Natural killer cell treated with Interleukin-12 subunit alpha and Interleukin-12 subunit beta and Interleukin-15 and Interleukin-18, amount 100 ng/mL, for 72 hours (primary cell): ENCODE results near the gene MAP3K19. TPM values are rescaled to one million over a fixed set of nuclear protein-coding genes. Genes with fewer than 3 reads are reported as not detected.
A peak's percentile ranks its signal among the peaks of the same experiment; 100 is the strongest.
"Not testable (repeated sequence)": the region's sequence is repeated elsewhere in the genome, so short reads cannot be mapped to it uniquely, and the experiment has no call there.

Experiments used
- ATAC-seq, 2 donors: fragments of 150-1000 bp; cut with Tn5 transposase in 1 of 2; sonication (Bioruptor Pico), chemical (Tn5 transposase) in 1 of 2; 2 replicates each; pipeline ENCODE4 v1.10.0; 2021
- DNase-seq: peaks from one replicate; pipeline ENCODE4 v3.0.0; 2022; ENCODE audit warnings: low spot score
- H3K27ac Mint-ChIP-seq, 2 donors: 1 replicate in 1 of 2; 2 replicates in 1 of 2; pipeline ENCODE4 v1.8.0; 2022; ENCODE audit warnings: mixed read lengths in 2 of 2, mild to moderate bottlenecking in 1 of 2, moderate library complexity in 1 of 2
- H3K27me3 Mint-ChIP-seq, 2 donors: 1 replicate in 1 of 2; 2 replicates in 1 of 2; pipeline ENCODE4 v1.8.0; 2022; ENCODE audit warnings: mixed read lengths in 2 of 2
- H3K36me3 Mint-ChIP-seq: one replicate; pipeline ENCODE4 v1.8.0; 2022; ENCODE audit warnings: mixed read lengths
- H3K4me1 Mint-ChIP-seq, 2 donors: 1 replicate in 1 of 2; 2 replicates in 1 of 2; pipeline ENCODE4 v1.8.0; 2022; ENCODE audit warnings: low read depth in 2 of 2, mixed read lengths in 2 of 2, mild to moderate bottlenecking in 1 of 2
- H3K4me3 Mint-ChIP-seq: one replicate; pipeline ENCODE4 v1.8.0; 2022; ENCODE audit warnings: mixed read lengths
- H3K9me3 Mint-ChIP-seq: 2 replicates; pipeline ENCODE4 v1.8.0; 2022; ENCODE audit warnings: mixed read lengths
- total RNA-seq, 2 donors: library from RNA; stranded (reverse); gene quantifications; one replicate each; pipeline ENCODE4 v1.2.3, GENCODE V29; 2022

MAP3K19 gene
- total RNA-seq, 2 donors from 2014 or later: not detected

DNA sequence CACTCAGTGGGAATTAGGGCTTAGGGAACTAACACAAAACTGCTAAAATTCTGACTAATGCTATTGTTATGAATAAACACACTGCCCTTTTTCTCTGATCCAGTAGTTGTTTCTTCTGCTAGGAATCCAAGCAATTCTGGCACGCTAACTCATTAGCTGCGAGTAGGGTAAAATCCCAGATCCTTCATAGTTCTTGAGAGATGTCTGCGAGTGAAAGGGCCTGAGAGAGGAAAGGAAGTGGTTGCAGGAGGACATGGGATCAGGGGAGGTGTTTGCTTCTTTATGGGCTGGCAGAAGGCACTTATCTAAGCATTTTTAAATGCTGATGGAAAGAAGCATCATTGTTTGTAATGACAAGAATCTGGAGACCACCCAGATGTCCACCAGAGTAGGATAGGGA lies 9.4 kb downstream of the MAP3K19 start:
- Mint-ChIP-seq H3K27me3 (peaks cover 34 to 51% of the 10 kb centered on the region in 2 donors), H3K36me3 (no peaks in the 10 kb centered on the region), H3K27ac (no peak overlapping the region), H3K4me1 (no peaks in the 10 kb centered on the region), H3K9me3 (no peaks in the 10 kb centered on the region), H3K4me3 (no peak overlapping the region)
- ATAC-seq (no peak), DNase-seq (no peak)

DNA sequence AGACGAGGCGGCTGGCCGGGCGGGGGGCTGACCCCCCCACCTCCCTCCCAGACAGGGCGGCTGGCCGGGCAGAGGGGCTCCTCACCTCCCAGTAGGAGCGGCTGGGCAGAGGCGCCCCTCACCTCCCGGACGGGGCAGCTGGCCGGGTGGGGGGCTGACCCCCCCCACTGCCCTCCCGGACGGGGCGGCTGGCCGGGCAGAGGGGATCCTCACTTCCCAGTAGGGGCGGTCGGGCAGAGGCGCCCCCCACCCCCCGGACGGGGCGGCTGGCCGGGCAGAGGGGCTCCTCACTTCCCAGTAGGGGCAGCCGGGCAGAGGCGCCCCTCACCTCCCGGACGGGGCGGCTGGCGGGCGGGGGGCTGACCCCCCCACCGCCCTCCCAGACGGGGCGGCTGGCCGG lies 14.0 kb downstream of the MAP3K19 start:
- H3K9me3 Mint-ChIP-seq, H3K36me3 Mint-ChIP-seq, H3K4me3 Mint-ChIP-seq, ATAC-seq, DNase-seq, H3K27ac Mint-ChIP-seq, H3K4me1 Mint-ChIP-seq: not testable (repeated sequence)
- peaks cover 30 to 36% of the 10 kb centered on the region in 2 donors for H3K27me3 Mint-ChIP-seq

DNA sequence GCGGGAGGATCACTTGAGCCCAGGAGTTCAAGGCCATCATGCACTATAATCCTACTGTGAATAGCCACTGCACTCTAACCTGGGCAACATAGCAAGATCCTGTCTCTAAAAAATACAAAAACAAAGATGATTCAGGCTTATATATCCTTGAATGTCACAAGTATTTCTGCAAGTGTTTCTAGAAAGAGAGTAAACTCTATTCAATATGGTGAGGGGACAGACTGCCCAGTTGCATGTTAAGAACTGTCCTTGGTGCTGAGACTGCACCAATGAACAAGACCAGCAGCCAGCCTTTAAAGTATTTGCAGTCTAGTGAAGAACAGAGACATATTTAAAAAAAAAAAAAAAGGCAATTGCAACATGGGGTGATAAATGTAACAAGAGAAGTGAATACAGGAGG lies 16.4 kb downstream of the MAP3K19 start:
- no peak overlapping the region for H3K4me3 Mint-ChIP-seq
- DNase-seq (no peak), ATAC-seq (no peak)
- H3K9me3 Mint-ChIP-seq: peaks cover 8% of the 10 kb centered on the region
- H3K36me3 Mint-ChIP-seq: peaks cover 5% of the 10 kb centered on the region
- H3K27ac Mint-ChIP-seq: no peak overlapping the region
- peaks cover 25 to 38% of the 10 kb centered on the region in 2 donors for H3K27me3 Mint-ChIP-seq
- no peaks in the 10 kb centered on the region for H3K4me1 Mint-ChIP-seq

DNA sequence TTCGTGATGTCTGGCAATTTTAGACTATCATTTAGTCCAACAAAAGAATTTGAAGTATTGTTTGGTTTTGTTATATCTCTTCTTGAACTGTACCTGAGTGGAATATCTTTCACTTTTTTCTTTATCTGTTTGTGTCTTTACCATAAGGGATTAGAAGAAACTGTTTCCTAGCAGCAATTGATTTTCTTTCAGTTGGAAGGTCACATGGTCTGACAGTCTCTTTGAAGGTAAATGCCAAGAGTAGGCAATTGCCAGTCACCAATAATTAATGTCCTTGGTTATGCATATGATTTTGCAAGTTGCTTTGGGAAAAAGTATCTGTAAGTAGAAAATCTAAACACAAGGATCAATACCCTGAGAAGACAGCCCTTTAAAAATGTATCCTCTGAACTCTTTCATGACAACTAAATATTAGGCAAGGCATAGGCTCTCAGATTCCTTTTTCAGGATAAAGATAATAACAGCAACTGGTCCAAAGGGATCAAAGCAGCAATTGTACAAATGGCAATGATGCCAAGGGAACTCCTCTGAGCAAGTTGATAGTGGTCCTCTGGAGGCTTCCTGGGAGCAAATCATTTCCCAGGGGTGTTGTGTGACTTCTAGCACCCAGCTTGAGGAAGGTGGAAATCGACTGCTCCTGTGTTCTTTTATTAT lies 17.6 kb downstream of the MAP3K19 start:
- H3K27ac Mint-ChIP-seq: no peak overlapping the region
- DNase-seq (no peak), ATAC-seq (no peak)
- peaks cover 8% of the 10 kb centered on the region for H3K9me3 Mint-ChIP-seq
- H3K4me1 Mint-ChIP-seq: no peaks in the 10 kb centered on the region
- H3K36me3 Mint-ChIP-seq: peaks cover 5% of the 10 kb centered on the region
- H3K27me3 Mint-ChIP-seq: peaks cover 23 to 38% of the 10 kb centered on the region in 2 donors
- H3K4me3 Mint-ChIP-seq: no peak overlapping the region

DNA sequence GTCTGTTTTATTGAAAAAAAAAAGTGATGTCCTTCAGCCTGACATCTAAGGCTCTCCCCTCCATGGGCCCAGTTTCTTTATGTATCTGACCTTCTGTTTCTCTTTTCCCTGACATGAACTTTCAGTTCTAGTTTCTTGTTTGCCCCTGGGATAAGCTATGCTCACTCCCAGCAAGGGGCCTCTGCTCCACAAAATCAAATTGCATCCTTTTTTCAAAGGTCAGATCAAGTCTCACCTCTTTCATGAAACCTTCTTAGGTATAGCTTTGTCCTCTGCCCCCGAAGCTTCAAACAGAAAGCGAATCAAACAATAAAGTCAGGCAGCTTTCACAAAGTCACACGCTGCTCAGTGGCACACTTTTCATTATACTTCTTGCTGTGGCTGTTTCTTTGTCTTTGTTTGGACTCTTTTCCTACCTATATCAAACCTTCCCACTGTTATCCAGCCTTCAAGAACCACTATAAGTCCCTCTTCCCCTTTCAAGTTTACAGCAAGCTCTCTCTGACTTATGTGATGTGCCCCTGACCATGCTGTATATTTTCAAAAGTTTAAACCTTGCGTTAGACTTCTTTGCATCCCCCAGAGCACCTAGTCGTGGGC lies 23.3 kb downstream of the MAP3K19 start:
- peaks cover 21 to 30% of the 10 kb centered on the region in 2 donors for H3K27me3 Mint-ChIP-seq
- no peak for ATAC-seq
- DNase-seq: no peak
- H3K4me1 Mint-ChIP-seq: no peaks in the 10 kb centered on the region
- H3K9me3 Mint-ChIP-seq: no peaks in the 10 kb centered on the region
- H3K4me3 Mint-ChIP-seq: no peak overlapping the region
- H3K27ac Mint-ChIP-seq: no peak overlapping the region
- no peaks in the 10 kb centered on the region for H3K36me3 Mint-ChIP-seq

DNA sequence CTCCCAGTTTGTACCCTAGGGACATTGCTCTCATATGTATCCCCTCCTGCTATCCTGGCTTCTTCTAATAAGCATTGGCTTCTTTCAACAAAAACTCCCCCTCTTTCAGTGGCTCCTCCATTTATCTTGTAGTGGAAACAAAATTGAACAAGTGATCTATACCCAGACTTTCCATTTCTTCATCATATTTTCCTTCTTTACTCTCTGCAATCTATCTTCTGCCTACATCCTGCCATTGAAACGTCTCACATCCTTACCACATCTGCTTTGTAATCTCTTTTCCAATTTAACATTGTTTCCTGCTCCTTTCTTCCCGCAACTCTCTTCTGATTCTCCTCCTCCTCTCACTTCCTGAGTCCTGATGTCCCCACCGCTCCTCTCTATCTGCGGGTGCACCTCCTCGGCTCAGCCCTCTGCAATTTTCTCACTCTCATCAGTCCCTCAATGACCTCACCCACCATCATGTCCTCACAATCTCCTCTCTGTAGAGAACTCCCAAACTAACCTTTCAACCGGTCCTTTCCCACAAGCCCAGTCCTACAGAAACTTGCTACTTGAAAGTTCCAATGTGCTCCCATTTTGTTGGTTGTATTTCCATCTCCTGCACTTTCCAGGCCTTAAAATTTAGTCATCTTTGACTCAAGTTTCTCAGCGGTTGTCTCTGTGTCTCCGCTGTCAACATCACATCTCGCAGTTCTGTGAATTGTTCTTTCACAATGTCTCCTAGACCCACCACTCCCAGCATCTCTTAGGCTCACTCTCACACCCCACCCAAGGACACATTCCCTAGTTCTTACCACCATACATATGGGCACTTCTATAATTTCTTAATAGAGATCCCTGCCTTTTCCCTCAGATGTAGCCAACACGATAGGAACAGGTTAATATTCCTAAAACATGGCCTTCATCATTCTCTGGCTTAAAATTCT lies 24.0 kb downstream of the MAP3K19 start:
- ATAC-seq: no peak
- H3K4me1 Mint-ChIP-seq: no peaks in the 10 kb centered on the region
- no peaks in the 10 kb centered on the region for H3K36me3 Mint-ChIP-seq
- no peak overlapping the region for H3K4me3 Mint-ChIP-seq
- peaks cover 21 to 30% of the 10 kb centered on the region in 2 donors for H3K27me3 Mint-ChIP-seq
- DNase-seq: no peak
- H3K27ac Mint-ChIP-seq: no peak overlapping the region
- H3K9me3 Mint-ChIP-seq: no peaks in the 10 kb centered on the region

DNA sequence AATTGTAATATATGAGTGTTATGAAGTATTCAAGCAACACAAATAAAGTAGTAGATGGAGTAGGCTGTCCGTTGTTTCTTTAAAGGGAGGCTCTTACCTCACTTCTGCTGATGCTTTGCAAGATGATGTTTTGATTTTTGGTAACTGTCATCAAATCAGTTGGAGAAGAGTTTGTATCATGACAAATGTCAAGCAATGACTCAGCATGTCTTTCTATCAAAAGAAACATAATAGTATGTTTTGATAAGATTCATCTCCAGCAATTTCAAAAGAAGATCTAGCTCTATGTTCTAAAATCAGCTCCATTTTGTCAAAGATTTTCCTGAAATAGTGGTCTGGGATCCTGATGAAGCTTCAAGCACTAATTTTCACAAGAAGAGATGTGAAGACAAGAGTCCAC lies 25.6 kb downstream of the MAP3K19 start:
- no peak overlapping the region for H3K27ac Mint-ChIP-seq

DNA sequence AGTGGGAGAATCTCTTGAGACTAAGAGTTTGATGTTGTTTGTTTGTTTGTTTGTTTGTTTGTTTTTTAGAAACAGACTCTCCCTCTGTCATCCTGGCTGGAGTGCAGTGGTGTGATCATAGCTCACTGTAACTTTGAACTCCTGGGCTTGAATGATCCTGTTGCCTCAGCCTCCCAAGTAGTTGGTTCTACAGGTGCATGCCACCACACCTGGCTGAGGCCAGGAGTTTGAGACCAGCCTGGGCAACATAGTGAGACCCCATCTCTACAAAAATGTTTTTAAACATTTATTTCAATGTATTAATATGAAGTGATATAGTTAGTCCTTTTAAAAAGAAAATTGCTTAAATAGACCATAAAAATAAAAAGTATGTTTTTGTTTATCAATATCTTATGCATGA lies 35.6 kb downstream of the MAP3K19 start:
- H3K9me3 Mint-ChIP-seq: no peaks in the 10 kb centered on the region
- no peak for ATAC-seq
- no peak overlapping the region for H3K27ac Mint-ChIP-seq

More for the DNA sequence above, 25.6 kb downstream of the MAP3K19 start:
- Mint-ChIP-seq H3K36me3 (no peaks in the 10 kb centered on the region), H3K27me3 (peaks cover 18 to 24% of the 10 kb centered on the region in 2 donors), H3K4me3 (no peak overlapping the region), H3K9me3 (no peaks in the 10 kb centered on the region), H3K4me1 (no peaks in the 10 kb centered on the region)
- no peak for ATAC-seq
- DNase-seq: no peak

DNA sequence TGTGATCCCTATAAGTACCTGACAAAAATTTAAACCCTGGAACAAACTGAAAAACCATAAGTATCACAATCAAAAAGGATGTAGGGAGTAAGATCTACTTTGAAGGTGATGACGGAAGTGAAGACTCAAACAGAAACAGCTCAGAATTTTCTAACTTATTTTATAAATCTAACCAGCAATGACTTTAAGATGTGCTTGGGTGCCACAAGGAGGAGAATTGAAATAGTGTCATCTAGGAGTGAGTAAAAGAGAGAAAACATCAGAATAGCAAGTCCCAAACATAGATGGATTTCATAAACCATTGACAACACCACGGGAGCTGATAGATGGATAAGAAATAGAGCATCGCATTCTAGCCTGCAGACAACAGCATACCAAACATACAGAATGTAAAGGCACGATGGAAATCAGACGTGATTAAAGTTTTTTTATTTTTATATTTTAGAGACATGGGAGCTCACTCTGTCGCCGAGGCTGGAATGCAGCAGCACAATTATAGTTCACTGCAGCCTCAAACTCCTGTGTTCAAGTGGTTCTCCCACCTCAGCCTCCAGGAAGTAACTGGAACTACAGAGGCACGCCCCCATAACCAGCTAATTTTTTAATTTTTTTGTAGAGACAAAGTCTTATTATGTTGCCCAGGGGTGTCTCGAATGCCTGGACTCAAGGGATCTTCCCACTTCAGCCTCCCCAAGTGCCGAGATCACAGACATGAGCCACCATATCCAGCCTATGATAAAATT lies 36.9 kb downstream of the MAP3K19 start:
- H3K9me3 Mint-ChIP-seq: no peaks in the 10 kb centered on the region
- H3K4me1 Mint-ChIP-seq: no peaks in the 10 kb centered on the region
- ATAC-seq (no peak), DNase-seq (no peak)
- peaks cover 22 to 46% of the 10 kb centered on the region in 2 donors for H3K27me3 Mint-ChIP-seq
- no peak overlapping the region for H3K4me3 Mint-ChIP-seq
- H3K27ac Mint-ChIP-seq: no peak overlapping the region
- H3K36me3 Mint-ChIP-seq: no peaks in the 10 kb centered on the region

More for the DNA sequence above, 35.6 kb downstream of the MAP3K19 start:
- H3K4me3 Mint-ChIP-seq: no peak overlapping the region
- DNase-seq: no peak
- no peaks in the 10 kb centered on the region for H3K4me1 Mint-ChIP-seq
- peaks cover 22 to 43% of the 10 kb centered on the region in 2 donors for H3K27me3 Mint-ChIP-seq
- no peaks in the 10 kb centered on the region for H3K36me3 Mint-ChIP-seq

DNA sequence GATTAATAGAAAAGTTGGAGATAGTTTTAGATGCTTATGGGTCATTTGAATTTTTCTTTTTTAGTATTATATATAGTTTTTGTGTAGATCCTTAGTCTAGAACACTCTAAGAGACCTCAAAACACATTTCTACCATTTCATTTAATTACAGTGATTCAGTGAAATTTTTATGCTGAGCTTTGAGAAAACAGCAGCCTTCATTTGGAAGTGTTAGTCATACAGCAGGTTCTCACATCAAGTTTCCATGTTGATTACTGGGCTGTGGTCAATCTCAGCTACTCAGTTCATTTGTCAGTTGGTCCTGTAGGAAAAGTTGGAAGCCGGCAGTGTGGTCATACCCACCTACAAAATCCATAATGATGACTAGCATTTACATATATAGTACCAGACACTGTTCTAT lies 37.9 kb downstream of the MAP3K19 start:
- ATAC-seq (no peak), DNase-seq (no peak)
- Mint-ChIP-seq H3K27ac (no peak overlapping the region), H3K9me3 (no peaks in the 10 kb centered on the region), H3K36me3 (no peaks in the 10 kb centered on the region), H3K4me1 (peaks cover 1 to 3% of the 10 kb centered on the region in 2 donors), H3K27me3 (peaks cover 27 to 45% of the 10 kb centered on the region in 2 donors), H3K4me3 (no peak overlapping the region)

DNA sequence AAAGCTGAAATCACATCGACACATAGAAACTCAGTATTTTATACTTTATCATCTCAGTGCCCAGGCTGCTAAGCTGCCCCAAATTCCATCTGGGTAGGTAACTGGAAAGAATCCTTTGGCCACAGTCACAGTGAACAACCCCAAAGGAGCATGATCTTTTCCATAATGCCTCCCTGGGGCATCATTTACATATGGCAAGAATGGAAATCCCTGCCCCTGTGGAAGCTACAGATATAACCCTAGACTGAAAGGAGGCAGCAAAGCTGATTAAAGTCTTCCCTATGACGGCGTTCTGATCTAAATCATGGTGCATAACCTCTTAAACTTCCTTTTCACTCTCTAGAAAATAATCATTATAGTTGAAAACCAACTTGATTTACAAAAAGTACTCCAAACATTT lies 41.5 kb downstream of the MAP3K19 start:
- ATAC-seq: no peak
- Mint-ChIP-seq H3K36me3 (no peaks in the 10 kb centered on the region), H3K9me3 (no peaks in the 10 kb centered on the region)

DNA sequence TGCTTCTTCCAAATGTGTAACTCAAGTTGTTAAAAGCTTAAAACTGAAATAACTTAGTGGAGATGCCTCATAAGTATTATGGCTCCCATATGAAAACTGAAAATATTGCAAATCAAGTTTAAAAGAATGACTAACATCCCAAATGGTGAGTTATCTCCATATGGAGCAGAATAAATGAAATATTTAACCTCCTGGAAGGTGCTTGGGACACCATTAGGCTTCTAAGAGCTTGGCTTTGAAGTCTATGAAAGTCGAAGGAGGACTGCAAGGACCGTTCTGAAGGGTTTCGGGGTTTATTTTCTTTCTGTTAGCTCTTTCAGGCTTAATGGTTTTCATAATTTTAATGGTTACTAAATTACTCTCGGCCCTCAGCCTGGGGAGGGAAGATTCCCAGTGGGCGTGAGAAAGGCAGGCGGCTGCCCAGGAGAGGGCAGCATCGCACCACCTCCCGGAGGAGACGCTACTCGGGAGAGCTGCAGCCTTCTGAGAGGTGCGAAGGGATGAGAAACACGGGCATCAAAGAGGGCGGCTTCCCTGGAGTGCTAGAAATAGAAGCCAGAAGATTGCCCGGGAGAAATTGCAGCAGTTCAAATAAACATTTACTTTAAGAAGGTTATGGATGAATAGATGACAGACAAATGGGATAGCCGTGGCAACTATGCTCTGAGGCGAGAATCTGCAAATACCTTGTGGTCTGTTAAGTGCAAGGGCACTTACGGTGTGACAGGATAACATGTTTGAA lies 43.1 kb downstream of the MAP3K19 start:
- Mint-ChIP-seq H3K27me3 (peaks cover 13 to 24% of the 10 kb centered on the region in 2 donors), H3K9me3 (no peaks in the 10 kb centered on the region), H3K36me3 (no peaks in the 10 kb centered on the region), H3K4me1 (peaks cover 3 to 5% of the 10 kb centered on the region in 2 donors), H3K4me3 (no peak overlapping the region), H3K27ac (no peak overlapping the region)
- ATAC-seq (peak; percentile 86 to 90), DNase-seq (peak; percentile 71)

More for the DNA sequence above, 41.5 kb downstream of the MAP3K19 start:
- Mint-ChIP-seq H3K4me1 (peaks cover 3 to 5% of the 10 kb centered on the region in 2 donors), H3K27ac (no peak overlapping the region), H3K4me3 (no peak overlapping the region), H3K27me3 (peaks cover 16 to 36% of the 10 kb centered on the region in 2 donors)
- no peak for DNase-seq

DNA sequence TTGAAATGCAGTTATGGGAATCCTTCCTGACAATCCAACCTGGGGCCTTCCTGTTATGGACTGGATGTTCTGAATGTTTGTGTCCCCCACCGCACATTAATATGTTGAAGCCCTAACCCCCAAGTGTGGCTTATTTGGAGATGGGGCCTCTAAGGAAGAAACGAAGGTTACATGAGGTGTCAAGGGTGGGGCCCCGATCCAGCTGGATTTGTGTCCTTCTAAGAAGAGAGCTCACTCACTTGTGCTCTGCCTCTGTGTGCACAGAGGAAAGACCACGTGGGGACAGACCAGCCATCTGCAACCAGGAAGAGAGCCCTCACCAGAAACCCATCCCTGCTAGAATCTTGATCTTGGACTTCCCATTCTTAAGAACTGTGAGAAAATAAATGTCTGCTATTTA lies 44.4 kb downstream of the MAP3K19 start:
- Mint-ChIP-seq H3K9me3 (no peaks in the 10 kb centered on the region), H3K4me3 (no peak overlapping the region), H3K4me1 (peaks cover 3 to 5% of the 10 kb centered on the region in 2 donors), H3K36me3 (no peaks in the 10 kb centered on the region), H3K27ac (no peak overlapping the region), H3K27me3 (peaks cover 13 to 28% of the 10 kb centered on the region in 2 donors)
- no peak for ATAC-seq
- DNase-seq: no peak
